Measurements from ENCODE around the gene TET1. TPM values are rescaled to one million over a fixed set of nuclear protein-coding genes. Genes with fewer than 3 reads are reported as not detected.

TET1 gene
- total and polyA plus RNA-seq, 9 of the 15 experiments (the other 6 are each of a cell fraction or from before 2014, with no cell fraction given) = 2.6 to 21.3 (median 11.6) TPM

DNA sequence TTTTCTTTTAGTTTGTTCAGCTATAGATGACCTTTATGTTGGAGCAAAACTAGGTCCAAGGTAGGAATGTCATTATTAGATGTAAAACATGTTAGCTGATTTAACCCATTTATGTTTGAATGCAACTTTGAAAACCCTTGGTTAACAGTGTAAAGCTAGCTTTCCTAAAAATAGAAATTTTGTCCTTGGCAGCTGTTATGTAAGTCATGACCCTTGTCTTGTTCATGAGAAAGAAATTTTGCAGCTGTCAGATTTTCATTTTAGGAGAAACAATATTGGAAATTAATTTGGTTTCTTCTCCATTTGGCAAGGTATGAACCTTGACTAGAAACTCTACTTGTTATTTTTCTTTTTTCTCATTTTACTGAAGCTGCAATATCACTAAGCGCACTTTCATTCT, 137.0 kb downstream of the TET1 start:
- Histone ChIP-seq H4K20me1 (replicated peaks; ENCODE audit: control insufficient read depth, insufficient read depth, low read length) (no peaks in the 10 kb centered on the region), H3K79me2 (ENCODE audit: control insufficient read depth, insufficient read depth, low read length) (no peaks in the 10 kb centered on the region), H3K4me3 (no peak overlapping the region), H3K9me3 (replicated peaks; ENCODE audit: control insufficient read depth, insufficient read depth, low read depth, low read length) (no peaks in the 10 kb centered on the region), H3K4me2 (ENCODE audit: insufficient read depth, low read length) (no peak overlapping the region), H3K9me1 (ENCODE audit: control insufficient read depth, insufficient read depth, low read length) (no peaks in the 10 kb centered on the region), H3K4me1 (replicated peaks in 1 of 2; ENCODE audit: control insufficient read depth in 2 of 2, insufficient read depth in 2 of 2, low read length in 2 of 2) (no peaks in the 10 kb centered on the region), H3K9ac (ENCODE audit: insufficient read depth in 1 of 2, low read depth in 2 of 2, low read length in 2 of 2) (no peak overlapping the region), H3K27me3 (ENCODE audit: control insufficient read depth in 2 of 2, insufficient read depth in 2 of 2, low read length in 2 of 2) (no peaks in the 10 kb centered on the region), H2AFZ (ENCODE audit: low read depth, low read length) (no peak overlapping the region), H3K27ac (ENCODE audit: extremely low read depth, low read depth, low read length) (no peak overlapping the region), H3K36me3 (ENCODE audit: control insufficient read depth, insufficient read depth, low read length) (peaks cover 9% of the 10 kb centered on the region; the same call in 1 of the 3 replicates)
- DNase-seq (ENCODE audit: extremely low read depth in 1 of 4, low spot score in 3 of 4) (no peak), FAIRE-seq (no peak), ATAC-seq (no peak)
- POLR2A ChIA-PET = interaction anchor here (0.6 to 2.1 kb wide), 8 partner anchors 9 to 42 kb away, joined by 3 to 8 read pairs (median 4); no protein-coding TSS in a partner anchor
- in situ Hi-C loops (cut with MboI) (no loop called here), intact Hi-C loops (cut with micrococcal nuclease) (no loop called here)
- CTCF ChIA-PET (ENCODE audit: low intra/inter-chr PET ratio) = no interaction called here
- BruUV-seq (replicated peaks) = no TSS peak
- TF ChIP-seq NEUROD1 (IDR thresholded peaks at IDR 0.05; ENCODE audit: borderline replicate concordance, low read depth, low read length, partially characterized antibody) (no peak), ETV1 (tag; conservative IDR thresholded peaks at IDR 0.05; ENCODE audit: low read depth) (no peak), ZBTB8A (IDR thresholded peaks at IDR 0.05; ENCODE audit: partially characterized antibody) (no peak)
- 94% methylated on average over 1 of the region's 1 CpG for WGBS (ENCODE audit: insufficient coverage, low coverage, missing lambda C conversion rate)

DNA sequence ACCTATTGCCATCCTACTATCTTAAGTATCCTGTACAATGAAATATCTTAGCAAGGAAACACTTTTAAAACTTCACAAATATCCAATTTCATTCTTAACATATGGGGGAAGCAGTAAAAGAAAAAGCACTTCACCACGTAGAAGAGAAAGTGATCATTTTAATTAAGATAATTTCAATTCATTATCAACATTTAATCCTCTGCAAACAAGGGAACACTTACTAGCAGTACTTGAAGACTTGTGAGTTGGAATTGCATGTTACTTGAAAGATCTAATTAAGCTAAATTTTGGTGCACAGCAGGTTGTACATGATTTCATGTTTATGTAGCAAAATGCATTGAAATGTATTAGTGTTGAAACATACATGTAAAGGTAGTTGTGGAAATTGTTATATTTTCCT, 140.1 kb downstream of the TET1 start:
- DNase-seq (ENCODE audit: extremely low read depth in 1 of 4, low spot score in 3 of 4) = no peak
- Histone ChIP-seq H3K9me3 (replicated peaks; ENCODE audit: control insufficient read depth, insufficient read depth, low read depth, low read length) (no peaks in the 10 kb centered on the region), H3K9ac (ENCODE audit: insufficient read depth in 1 of 2, low read depth in 2 of 2, low read length in 2 of 2) (no peak overlapping the region), H3K4me2 (ENCODE audit: insufficient read depth, low read length) (no peak overlapping the region), H3K36me3 (ENCODE audit: control insufficient read depth, insufficient read depth, low read length) (no peaks in the 10 kb centered on the region), H4K20me1 (replicated peaks; ENCODE audit: control insufficient read depth, insufficient read depth, low read length) (no peaks in the 10 kb centered on the region), H3K4me3 (no peak overlapping the region), H3K4me1 (replicated peaks in 1 of 2; ENCODE audit: control insufficient read depth in 2 of 2, insufficient read depth in 2 of 2, low read length in 2 of 2) (no peaks in the 10 kb centered on the region), H3K79me2 (ENCODE audit: control insufficient read depth, insufficient read depth, low read length) (no peaks in the 10 kb centered on the region), H3K9me1 (ENCODE audit: control insufficient read depth, insufficient read depth, low read length) (no peaks in the 10 kb centered on the region), H3K27me3 (ENCODE audit: control insufficient read depth in 2 of 2, insufficient read depth in 2 of 2, low read length in 2 of 2) (no peaks in the 10 kb centered on the region), H2AFZ (ENCODE audit: low read depth, low read length) (no peak overlapping the region), H3K27ac (ENCODE audit: extremely low read depth, low read depth, low read length) (no peak overlapping the region)
- no peak for FAIRE-seq
- BruUV-seq (replicated peaks) = no TSS peak
- in situ Hi-C loops (cut with MboI) = no loop called here
- 14% methylated on average over 1 of the region's 1 CpG for whole genome bisulfite sequencing (ENCODE audit: insufficient coverage, low coverage, missing lambda C conversion rate)
- ATAC-seq = no peak
- CTCF ChIA-PET (ENCODE audit: low intra/inter-chr PET ratio) = no interaction called here
- POLR2A ChIA-PET = interaction anchor here (1.5 to 2.2 kb wide), 2 partner anchors 9 to 16 kb away, joined by 3 to 6 read pairs; no protein-coding TSS in a partner anchor
- TF ChIP-seq ZFP30 (CRISPR knock-in tag; IDR thresholded peaks at IDR 0.05; ENCODE audit: borderline replicate concordance) (no peak), POLR3A (IDR thresholded peaks at IDR 0.05; ENCODE audit: borderline replicate concordance, extremely low read depth, insufficient read depth, insufficient read length) (no peak), ZNF561 (CRISPR knock-in tag; conservative IDR thresholded peaks at IDR 0.05) (no peak), PHTF2 (CRISPR knock-in tag; IDR thresholded peaks at IDR 0.05) (no peak), MAZ (CRISPR knock-in tag; conservative IDR thresholded peaks at IDR 0.05 in 1 of 2, IDR thresholded peaks at IDR 0.05 in 1 of 2) (no peak), ZC3H8 (IDR thresholded peaks at IDR 0.05) (no peak)
- intact Hi-C loops (cut with micrococcal nuclease) = no loop called here

Measured in K562 (cell line).